Stimulated activated CD4-positive, alpha-beta T cell treated with anti-CD3 and anti-CD28 coated beads, Interleukin-1b, Interleukin-23, amount 100 ng/mL, for 24 hours (primary cell): Measurements from ENCODE around the gene NEUROD6.

ENCODE experiments used
- DNase-seq, 4 experiments: peaks; one replicate each; pipeline ENCODE4 v3.0.0-alpha.2; 2020; ENCODE audit warnings: low read depth in 4 of 4, low spot score in 1 of 4

NEUROD6 gene

DNA sequence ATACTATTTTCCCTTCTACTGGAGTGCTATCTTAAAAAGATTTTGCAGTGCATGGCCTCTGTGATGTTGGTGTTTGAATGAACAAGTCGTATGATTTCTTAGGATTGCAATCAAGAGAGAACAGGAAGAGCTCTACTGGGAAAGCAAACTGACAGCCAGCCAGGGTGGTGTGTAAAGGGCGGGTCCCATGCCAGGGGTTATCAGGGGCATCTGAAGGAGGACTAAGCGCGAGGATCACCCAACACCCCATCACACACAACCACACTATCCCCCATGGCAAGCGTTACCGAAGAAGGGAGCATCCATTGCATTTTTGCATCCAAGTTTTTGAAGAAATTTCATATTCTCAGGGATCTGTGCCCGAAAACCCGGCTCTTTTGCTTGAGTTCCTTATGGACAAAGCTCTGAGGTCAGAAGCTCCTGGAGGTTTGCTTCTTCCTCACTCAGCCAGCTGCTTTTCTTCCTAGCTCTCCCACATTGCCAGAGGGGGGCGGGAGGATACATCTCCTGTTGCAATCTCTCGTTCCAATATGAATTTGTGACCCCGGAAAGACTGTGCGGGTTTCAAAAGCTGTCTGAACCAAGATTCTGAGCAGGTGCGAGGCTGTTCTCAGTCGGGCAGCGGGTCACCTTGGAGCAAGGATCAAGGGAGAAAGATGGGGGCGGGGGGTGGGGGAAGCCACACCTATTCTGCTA is 5.2 kb downstream of the NEUROD6 start:
- no peak for DNase-seq

DNA sequence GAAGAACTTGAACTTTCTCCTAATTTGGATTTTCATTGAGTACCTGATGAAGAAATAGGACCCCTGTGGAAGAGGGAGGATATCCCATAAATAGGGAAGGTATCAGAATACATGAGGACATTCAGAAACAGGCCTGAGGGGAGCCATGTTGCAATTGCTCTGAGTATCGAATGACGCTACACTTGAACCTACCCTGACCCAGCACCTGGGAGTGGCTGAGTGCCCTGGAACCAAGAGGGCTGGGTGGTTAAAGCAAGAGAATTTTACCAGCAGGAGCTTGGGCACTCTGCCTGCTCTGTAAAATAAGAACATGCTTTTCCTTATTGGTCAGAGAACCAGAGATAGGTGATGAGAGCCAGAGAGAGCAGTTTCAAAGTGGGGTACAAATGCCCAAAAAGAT is 7.2 kb downstream of the NEUROD6 start:
- no peak for DNase-seq

DNA sequence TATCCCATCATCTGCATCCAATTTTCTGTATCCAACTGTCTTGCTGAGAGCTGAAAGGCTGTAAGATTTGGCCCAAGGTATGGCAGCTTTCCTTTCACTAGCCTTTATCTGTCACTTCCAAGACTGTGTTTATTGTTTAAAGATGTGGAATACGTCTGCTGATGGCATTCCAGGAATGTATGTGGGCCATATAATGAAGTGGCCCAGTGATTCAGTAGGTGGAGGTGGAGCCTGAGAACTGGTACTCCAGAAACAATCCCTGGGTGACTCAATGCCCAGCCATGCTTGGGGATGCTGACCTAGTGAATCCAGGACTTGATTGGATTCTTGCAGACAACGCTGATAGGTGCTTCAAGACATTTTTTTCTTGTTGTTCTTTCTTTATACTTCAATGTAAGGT is 13.5 kb downstream of the NEUROD6 start:
- no peak for DNase-seq

DNA sequence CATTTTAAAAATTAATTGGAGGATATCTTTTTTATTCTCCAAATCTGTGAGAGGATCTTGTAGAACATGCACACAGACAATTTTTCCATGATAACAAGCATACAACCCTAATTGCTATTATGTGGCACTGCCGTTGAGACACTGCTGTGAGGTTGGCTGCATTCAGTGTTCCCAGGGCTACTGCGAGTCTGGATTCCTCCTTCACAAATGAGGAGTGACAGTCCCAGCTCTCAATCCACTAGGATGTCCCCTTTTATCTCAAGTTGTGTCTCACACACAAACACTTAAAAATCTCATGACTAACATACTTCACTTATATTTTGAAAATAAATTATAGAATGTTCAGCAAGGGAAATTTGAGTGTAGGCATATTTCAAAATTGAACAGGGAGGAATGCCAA is 14.1 kb downstream of the NEUROD6 start:
- no peak for DNase-seq

- DNase-seq = no peak
These were observed 17.4 kb downstream of the NEUROD6 start for GRCh38 chr7:31323101-31323500.

DNA sequence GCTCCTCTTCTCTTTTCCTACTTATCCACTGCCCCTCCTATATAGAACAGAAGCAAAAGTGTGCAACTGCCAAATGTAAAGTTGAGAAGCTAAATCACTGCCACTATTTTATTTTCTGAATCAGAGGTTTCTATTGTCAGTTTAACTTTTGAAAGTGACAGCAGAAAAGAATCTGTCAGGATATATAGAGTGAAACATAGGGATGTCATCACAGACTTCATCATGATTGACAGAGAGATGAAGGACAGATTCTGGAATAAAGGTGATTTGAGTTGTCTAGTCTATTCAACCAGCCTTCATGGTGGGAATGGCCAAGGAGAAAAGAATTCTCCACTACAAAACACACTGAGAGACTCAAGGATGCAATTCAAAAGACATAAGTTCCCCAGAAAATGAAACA is 19.9 kb downstream of the NEUROD6 start:
- DNase-seq = no peak

DNA sequence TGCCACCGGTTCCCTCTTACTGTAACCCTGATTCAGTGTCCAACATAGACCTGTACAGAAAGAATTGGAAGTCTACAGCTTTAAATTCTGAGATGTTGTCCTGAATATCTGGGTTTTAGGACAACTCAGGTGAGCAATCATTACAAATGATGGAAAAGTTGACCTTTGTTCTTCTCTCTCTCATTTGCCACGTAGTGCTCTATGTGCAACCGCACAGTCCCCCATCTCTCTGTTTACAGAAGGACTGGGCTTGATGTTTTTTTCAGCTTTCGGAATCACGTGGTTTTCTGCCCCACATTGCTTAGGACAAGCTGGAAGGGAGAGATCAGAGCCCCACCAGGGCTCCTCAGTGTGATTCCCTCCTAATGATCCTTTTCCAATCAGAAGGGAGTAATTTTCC is 22.2 kb downstream of the NEUROD6 start:
- DNase-seq = no peak

DNA sequence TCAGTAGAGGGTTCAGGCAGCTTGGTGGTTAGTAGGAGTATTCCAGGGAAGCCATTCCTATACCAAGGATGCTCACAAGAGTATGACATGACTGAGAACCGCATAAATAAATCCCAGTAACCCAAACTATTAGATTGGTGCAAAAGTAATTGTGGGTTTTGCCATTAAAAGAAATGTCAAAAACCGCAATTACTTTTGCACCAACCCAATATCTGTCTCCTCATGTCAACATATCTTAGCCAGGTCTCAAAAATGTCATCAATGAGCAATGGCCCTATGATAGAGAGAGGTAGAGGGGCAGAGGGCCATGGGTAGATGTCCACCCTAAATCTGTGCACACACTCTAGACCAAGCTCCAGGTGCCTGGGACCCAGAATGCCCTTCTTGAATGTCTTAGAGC is 23.6 kb downstream of the NEUROD6 start:
- no peak for DNase-seq

DNA sequence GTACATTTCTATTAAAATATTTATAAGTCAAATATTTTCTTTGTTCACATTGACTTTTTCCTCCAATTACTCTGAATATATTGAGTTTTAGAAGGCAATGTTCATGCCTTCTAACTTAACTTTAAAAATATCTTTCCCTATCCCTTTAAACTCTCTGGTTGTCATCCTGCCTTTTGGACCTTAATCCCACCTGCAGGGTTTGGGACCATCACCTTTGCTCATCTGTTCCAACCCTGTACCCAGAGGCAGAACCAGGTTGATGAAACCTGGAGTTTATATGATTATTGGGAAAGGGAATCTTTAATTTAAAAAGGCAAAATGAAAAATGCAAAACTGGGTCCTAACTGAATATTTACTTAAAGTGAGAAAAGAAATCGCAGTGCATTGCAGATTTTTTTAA is 24.8 kb downstream of the NEUROD6 start:
- no peak for DNase-seq

DNA sequence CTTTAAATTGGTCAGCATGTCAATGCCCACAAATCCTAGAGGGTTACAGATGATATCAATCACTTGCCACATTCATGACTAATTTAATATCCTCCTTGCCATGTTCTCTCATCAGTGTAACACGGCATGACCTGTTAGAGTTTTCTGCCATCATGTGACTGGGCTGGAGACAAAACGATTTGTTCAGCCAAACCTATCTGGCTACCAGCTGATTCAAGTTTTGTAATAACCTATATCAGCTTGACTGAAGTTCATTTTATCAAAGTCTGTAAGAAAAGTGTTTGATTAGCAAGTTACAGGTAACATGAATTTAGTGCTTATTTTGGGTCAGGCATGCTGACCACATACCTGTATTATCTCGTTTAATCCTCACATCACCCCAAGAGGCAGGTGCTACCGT is 25.7 kb downstream of the NEUROD6 start:
- no peak for DNase-seq

GRCh38 chr7:31312889-31313288 is 27.6 kb downstream of the NEUROD6 start:
- no peak for DNase-seq

GRCh38 chr7:31311552-31311951 is 29.0 kb downstream of the NEUROD6 start:
- DNase-seq = no peak

DNA sequence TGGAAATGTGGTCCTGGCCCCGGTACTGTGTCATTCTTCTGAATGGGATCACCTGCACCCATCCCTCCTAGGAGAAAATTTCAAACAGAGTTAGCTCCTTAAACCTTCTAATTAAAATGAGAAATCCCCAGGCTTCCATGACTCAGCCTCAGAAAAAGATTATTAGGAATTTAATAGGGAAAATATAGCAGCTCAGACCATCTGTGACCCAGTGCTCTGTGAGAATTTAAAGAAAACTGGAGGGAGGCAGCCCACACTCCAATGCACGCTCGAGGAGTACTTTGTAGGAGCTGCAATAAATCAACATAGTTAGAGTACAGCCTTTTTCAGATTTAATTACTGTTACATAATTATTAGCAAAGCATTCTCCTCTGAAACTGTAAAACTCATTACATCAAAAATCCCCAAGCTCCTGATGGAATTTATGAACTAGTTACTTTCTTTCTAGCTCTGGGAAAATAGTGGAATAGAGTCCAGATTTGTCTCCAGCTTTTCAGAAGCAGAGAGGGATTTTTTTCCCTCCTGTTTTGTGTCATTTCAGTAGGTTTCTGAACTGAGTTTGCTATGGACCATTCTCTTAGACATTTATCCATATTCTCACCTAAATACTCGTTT is 30.1 kb downstream of the NEUROD6 start:
- no peak for DNase-seq

DNA sequence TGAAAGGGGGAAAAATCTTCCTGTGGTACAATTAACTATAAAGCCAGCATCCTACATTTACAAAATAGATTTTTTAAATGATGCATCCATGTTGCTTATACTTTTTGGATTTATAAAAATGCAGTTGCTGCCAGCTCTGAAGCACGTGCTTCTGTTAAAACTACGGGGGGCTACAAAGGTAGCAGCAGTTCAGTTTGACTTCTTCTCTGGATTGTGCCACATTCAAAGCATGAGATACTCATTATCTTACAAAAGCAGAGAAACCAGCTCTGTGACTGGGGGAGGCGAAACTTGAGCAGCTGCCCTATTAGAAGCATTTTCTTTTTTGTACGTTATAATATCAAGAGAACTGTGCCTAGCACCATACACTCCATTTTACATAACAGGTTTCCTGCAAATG is 31.1 kb downstream of the NEUROD6 start:
- no peak for DNase-seq

DNA sequence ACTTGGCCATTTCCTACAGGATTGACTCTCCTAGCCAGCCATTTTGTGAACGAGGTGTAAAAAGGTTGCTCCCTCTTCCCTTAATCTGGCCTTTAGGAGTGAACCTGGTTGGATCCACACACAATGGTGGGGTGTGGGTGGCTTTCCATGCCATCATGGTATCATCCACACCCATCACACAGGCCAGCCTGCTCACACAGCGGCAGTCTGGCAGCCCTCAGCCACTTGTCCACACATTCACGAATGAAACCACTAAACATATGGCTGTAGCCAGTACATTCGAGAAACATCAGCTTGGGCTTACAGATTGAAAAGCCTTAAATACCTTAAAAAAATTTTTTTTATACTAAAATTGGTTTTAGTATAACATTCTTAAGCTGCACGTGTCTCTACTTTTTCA is 31.9 kb downstream of the NEUROD6 start:
- DNase-seq = no peak

DNA sequence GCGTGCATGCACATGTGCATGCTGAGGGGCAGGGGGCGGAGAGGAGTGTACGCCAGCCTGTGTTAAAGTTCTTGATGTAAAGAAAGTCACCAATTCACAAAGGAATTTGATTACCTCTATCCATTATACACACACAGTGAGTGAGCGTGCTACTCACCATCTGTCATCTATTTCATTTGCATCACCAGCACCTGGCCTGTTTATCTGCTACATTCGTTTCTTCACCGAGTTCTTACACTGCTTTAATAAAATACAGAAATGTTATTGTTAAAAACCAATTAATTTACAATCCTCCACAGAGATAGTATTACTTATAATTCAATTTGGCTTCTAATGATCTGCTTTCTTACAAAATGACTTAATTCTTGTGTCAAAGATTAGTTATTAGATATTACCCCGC is 32.6 kb downstream of the NEUROD6 start:
- DNase-seq = no peak

DNA sequence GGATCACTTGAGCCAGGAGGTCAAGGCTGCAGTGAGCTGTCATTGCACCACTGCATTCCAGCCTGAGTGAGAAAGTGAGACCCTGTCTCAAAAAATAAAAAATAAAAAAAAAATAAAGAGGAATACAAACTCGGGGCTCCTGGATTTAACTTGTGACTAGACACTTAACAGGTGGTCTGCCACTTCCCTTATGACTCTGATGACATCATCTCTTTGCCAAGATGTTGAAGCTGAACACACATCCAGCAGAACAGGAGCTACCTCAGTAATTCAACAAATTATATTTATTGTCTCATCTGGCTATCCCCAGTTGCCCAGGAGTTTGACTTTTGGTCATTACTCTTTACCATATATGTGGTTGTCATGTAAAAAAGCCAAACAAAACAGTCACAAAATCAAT is 35.3 kb downstream of the NEUROD6 start:
- DNase-seq = no peak

DNA sequence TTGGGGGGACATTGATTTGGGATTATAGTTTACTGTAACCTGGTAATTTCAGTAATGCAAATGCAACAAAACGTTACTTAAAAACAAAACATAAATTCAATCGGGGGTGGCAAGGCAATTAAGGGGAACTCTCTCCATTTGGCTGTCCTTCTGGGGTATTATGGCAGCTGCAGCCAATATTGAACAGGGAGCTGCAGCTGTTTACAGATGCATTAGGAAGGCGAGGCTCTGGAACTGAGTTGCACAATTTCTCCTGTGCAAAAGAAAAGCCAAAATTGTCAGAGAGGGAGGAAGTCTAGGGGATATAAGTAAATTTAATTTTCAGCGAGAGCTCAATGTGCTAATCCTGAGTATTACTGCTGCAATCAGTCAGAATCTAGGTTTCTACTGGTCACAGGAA is 36.1 kb downstream of the NEUROD6 start:
- DNase-seq = no peak

DNA sequence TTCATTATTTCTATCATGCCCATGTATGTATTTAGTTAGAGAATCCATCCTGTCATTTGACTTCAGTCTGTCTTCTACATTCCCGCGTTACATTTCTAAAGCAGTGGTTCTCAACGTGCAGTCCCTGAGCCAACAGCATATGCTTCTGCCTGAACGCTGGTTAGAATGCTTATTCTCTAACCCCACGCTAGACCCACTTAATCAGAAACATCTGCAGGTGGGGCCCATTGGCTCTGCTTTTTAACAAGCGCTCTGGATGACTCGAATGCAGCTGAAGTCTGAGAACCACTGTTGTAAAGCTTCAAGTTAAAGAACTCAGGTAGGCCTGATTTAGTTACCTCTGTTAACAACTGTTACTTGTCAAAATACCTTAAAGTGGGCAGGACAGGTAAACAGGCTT is 38.2 kb downstream of the NEUROD6 start:
- DNase-seq = no peak

DNA sequence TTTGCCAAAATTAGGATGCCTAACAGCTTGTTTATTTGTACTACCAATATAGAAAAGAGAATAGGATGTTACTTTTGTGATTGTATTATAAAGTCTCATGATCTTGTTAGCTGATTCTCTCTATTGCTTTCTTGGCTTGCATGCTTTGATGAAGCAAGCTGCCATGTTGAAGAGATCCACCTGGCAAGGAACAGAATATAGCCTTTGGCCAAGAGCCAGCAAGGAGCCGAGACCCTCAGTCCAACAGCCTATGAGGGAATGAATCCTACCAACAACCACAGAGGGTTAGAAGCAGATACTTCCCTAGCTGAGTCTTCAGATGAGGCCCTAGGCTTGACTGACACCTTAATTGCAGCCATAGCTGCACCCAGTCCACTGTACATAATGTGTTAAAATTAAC is 41.2 kb downstream of the NEUROD6 start:
- no peak for DNase-seq

- DNase-seq = no peak
These were observed 49.9 kb downstream of the NEUROD6 start for GRCh38 chr7:31290601-31291000.
